Ovary (tissue), 3 donors: ENCODE results near the gene ADGRD1.

Experiments
- EP300 ChIP-seq: sonication (generic); formaldehyde crosslinking; IDR thresholded peaks from one replicate; pipeline ENCODE4 v1.6.1; 2017; ENCODE audit warnings: antibody characterized with exemption
- POLR2A ChIP-seq: fragments of 450-650 bp; IDR thresholded peaks from one replicate; pipeline ENCODE4 v1.6.1; 2017; ENCODE audit warnings: antibody characterized with exemption, mild to moderate bottlenecking, moderate library complexity
- TF ChIP-seq, protein P1 (sequence below), 3 donors: fragments of 450-650 bp in 2 of 3; fragments of 200-600 bp in 1 of 3; IDR thresholded peaks; one replicate each; pipeline versions ENCODE4 v1.5.1 to v1.8.0; 2016 to 2022; ENCODE audit warnings: antibody characterized with exemption in 3 of 3, mild to moderate bottlenecking in 1 of 3
- donor health status: DM: no; HTN: no; CAD: no.

DNA sequence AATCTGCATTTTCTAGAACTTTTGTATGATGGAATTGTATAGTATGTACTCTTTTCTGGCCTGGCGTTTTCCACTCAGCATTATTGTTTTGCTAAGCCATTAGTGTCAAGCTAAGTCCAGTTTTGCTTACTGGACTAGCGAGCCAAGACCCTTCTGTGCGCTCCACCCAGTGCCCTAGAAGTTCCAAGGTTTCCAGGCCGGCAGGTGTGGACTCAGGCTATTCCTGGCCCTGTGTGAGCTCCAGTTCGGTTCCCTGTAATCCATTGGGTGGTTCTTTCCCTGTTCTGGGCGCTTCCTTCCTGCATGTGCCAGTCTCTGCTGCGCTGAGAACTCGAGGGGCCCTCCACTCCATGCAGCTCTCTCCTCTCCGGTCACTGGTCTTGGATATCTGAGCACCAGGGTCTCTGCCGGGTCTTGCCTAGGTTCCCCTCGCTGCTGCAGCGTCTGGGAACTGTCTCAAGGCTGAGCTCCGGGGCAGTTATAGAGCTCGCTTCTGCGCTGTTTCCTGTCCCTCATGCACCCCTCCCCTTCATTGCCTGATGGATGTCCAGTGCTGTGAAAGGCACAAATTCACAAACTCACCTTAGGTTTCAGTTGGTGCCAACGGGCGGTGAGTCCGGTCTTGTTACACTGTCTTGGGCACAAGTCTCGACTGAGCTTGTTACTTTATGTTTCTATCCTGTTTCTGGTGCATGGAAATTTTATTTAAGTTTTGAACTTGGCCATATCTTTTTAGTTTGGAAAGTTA, 100.8 kb downstream of the ADGRD1 start:
- TF ChIP-seq, protein P1, sequence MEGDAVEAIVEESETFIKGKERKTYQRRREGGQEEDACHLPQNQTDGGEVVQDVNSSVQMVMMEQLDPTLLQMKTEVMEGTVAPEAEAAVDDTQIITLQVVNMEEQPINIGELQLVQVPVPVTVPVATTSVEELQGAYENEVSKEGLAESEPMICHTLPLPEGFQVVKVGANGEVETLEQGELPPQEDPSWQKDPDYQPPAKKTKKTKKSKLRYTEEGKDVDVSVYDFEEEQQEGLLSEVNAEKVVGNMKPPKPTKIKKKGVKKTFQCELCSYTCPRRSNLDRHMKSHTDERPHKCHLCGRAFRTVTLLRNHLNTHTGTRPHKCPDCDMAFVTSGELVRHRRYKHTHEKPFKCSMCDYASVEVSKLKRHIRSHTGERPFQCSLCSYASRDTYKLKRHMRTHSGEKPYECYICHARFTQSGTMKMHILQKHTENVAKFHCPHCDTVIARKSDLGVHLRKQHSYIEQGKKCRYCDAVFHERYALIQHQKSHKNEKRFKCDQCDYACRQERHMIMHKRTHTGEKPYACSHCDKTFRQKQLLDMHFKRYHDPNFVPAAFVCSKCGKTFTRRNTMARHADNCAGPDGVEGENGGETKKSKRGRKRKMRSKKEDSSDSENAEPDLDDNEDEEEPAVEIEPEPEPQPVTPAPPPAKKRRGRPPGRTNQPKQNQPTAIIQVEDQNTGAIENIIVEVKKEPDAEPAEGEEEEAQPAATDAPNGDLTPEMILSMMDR (IDR thresholded peaks at IDR 0.05) = no peak
- TF ChIP-seq EP300 = no peak
- no peak for TF ChIP-seq POLR2A
